K562 treated with DMSO at 1 percent for 4 hours (cell line): ENCODE results near the gene CNTN5. TPM values are rescaled to one million over a fixed set of nuclear protein-coding genes. Genes with fewer than 3 reads are reported as not detected.

ENCODE experiments used
- total RNA-seq: library from RNA; unstranded; fragments of 300-600 nt; gene quantifications from 2 replicates; pipeline ENCODE4 v1.2.3, GENCODE V29; 2022; ENCODE audit not compliant: insufficient read depth

The CNTN5 gene
- total RNA-seq, result not detected in 2 replicates

DNA sequence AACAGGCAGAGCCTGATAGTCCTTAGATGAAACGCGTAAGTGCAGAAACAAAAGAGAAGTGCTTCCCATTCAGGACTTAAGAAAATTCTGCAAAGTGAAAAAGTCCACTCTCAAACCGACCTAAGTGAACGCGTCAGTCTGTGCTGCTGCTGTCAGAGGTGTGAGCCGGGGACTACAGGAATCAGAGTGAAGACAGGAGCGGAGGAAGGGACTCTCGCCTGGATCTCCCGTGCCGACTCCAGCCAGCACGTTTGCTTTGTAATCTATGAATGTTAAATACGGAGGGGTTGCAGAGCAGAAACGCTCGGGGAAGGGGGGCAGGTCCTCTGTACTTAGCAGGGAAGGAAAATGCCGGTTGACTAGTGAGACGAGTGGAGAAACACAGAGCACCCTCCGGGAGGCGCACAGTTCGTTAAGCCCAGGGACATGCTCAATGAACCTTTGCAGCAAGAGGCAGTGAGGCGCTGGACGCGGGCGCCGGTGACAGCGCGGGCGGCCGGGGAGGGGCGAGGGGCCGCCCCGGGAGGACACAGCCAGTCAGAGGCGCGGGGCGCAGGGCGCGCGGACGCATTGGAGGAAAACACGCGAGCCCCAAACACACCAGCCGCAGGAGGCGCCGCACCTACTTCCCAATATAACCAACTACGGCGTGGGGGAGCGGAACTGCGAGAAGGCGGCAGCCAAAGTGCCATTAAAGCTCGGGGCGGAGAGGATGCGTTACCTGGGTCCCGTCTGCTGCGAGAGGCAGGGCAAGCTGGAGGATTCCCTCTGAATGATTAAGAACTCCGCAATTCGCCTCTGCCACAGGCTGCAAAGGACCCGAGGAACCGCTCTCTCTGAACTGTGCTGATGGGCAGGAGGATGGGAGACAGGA, at the start of gene CNTN5:
Gene CNTN5, plus strand, starts transcription at position 598 of the 874 bp plus-strand sequence.

